HG03342 (cell line): Measurements from ENCODE around the gene CCDC34.

ENCODE experiments used
- ATAC-seq: cut with Tn5 transposase; IDR thresholded peaks from one replicate; pipeline ENCODE4 v1.9.1; 2021; ENCODE audit warnings: mild to moderate bottlenecking, moderate library complexity; ENCODE audit not compliant: unreplicated experiment

Gene CCDC34

GRCh38 chr11:27392278-27393114 is 29.5 kb upstream of the CCDC34 start:
- ATAC-seq = no peak

- ATAC-seq = no peak
These were observed 28.5 kb upstream of the CCDC34 start for GRCh38 chr11:27391331-27392015.

DNA sequence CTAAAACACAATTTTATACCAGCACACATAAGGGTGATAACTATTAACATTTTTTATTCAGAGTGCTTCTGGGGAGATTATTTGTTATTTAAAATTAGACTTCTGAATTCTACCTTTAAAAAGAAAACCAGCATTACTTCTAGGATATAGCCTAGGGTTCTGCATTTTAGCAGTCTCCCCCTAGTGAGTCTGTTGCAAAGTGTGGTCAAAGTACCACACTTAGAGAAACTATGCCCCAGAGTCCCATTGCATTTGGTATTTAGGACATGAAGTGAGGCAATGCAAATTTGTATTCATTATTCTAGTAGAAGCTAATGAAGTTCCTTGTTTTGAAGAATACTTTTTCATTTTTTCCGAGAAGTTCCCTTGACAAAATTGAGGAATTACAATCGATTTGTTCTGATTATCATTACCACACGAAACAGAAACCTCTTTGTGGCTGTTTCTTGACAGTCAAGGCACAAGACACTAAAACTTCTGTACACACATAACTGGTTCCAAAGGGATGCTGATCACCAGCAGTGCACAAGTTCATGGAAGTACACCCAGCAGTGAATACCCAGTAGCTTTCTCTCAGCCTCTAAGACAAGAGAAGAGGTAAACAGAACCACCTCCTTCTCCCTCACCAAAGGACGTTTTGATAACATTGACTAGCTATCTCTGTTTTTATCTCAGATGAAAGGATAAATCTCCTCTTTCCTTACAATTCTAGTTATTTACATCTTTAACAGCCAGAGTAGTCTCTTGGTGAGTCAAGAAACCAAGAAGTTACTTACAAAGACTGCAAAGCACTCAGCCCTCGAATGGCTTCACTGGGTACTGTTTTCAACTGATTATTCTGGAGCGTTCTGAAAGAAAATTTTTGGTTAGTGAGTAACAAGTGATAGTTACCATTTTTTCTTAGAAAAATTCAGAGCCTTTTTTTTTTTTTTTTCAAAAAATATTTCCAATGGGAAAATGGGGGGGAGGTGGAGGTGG is 27.6 kb upstream of the CCDC34 start:
- no peak for ATAC-seq

DNA sequence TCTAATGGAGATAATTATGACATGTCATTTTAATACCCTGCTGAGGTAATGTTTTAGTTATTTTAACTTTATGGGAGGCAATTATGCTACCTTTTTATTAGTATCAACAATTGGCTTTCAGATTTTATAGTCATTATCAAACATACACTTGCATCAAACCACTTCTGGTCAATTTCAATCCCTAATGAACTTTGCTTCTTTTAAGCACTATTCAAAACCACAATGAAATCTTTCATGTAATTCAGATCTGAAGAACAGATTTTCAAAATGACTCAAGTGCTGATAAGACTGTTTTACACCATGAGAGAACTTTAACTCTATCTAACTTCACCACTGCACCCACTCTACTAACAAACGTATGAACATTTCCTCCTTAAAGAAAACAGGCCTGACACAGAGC is 25.9 kb upstream of the CCDC34 start:
- ATAC-seq = no peak

GRCh38 chr11:27388001-27388400 is 25.0 kb upstream of the CCDC34 start:
- no peak for ATAC-seq

GRCh38 chr11:27387362-27387761 is 24.3 kb upstream of the CCDC34 start:
- no peak for ATAC-seq

DNA sequence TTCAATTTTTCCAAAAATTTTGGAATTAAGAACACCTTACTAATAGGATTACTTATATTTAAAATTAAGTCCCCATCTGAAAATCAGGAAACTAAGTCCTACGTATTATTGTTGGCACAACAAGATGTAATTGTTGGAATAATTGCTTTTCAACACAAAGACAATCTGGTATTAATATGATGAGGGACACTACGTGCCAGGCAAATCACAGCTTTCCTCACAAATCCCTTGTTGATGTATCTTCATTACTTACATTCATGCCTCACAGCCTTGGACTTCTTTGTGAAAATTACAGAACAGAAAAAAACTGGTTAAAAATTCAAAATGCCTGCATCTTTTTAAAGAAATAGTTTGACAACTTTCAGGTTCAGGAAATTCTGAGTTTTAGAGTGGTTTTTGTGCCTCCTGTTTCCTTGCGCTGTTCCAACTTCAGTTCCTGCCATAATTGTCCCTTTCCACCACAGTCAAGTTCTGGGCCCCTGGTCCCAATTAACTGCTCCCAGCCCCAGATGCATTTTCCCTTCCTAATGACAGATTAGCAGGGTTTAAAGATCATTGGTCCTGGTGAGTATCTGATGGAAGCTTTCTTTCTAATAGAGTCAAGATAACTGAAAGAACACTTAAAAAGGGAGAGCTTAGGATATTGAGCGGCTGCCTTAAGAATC is 23.3 kb upstream of the CCDC34 start:
- no peak for ATAC-seq

- no peak for ATAC-seq
These were observed 22.2 kb upstream of the CCDC34 start for GRCh38 chr11:27385245-27385644.

GRCh38 chr11:27384227-27384626 is 21.2 kb upstream of the CCDC34 start:
- ATAC-seq = no peak

- ATAC-seq = no peak
These were observed 20.6 kb upstream of the CCDC34 start for GRCh38 chr11:27383645-27384044.

DNA sequence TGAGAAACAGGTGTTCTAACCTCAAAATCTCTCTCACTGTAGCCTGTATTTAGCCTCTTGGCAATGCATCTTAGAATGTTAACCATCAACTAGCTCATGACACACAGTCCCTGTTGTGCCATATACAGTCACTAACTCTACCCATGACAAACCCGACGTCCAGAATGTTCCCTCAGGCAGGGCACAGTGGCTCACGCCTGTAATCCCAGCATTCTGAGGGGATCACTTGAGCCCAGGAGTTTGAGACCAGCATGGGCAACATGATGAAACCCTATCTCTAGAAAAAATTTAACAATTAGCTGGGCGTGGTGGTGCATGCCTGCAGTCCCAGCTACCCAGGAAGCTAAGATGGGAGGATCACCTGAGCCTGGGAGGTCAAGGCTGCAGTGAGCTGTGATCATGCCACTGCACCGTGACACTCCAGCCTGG is 18.2 kb upstream of the CCDC34 start:
- no peak for ATAC-seq

DNA sequence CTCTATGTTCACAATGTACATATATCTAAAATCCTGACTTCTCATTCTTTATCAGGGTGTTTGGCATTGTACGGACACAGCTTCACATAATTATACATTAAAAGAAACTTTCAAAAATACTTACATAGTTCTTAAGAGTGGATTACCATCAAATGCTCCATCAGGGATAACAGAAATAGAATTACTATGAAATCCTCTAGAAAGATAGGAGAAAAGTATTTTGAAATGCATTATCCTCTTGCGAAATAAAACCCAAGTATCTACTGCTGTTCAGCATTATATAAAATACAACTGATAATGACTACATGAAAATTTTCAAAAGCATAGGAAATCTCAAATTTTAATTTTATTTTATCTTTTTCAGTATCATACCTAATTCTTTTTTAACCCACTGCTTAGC is 17.8 kb upstream of the CCDC34 start:
- no peak for ATAC-seq

GRCh38 chr11:27379449-27379848 is 16.4 kb upstream of the CCDC34 start:
- ATAC-seq = no peak

DNA sequence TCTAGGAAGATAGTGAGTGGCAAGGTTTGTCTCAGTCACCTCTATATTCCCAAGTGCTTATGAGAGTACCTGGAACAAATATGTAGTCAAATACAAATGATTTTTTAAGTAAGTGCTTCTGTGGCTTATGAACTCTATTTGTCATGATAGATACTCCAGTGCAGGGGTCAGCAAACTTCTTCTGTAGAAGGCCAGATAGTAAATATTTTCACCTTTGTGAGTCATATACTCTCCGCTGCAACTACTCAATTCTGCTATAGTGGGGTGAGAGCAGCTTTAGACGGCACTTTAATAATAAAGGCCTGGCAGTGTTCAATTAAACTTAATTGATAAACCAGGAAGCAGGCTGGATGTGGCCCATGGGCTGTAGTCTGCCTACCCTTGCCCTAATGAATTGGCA is 12.4 kb upstream of the CCDC34 start:
- no peak for ATAC-seq

- no peak for ATAC-seq
These were observed 11.0 kb upstream of the CCDC34 start for GRCh38 chr11:27373856-27374602.

GRCh38 chr11:27373392-27373791 is 10.4 kb upstream of the CCDC34 start:
- no peak for ATAC-seq

GRCh38 chr11:27372164-27372563 is 9.1 kb upstream of the CCDC34 start:
- no peak for ATAC-seq

DNA sequence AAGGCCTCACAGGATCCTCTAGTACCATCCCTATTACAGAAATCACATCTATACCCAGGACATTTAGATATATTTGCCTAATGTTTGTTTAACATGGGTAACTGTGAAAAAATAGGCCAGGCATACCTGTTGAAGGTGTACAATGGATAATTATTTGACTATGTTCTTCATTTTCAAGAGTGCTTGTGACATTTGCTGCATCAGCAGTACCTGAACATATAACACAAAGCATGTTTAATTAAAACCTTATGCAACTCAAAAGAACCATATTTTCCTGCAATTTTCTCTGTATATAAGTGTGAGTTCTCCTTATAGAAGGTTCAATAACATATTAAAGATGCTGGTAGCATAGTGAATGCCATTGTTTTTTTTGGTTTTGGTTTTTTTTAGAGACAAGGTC is 8.5 kb upstream of the CCDC34 start:
- ATAC-seq = no peak

GRCh38 chr11:27370374-27370773 is 7.4 kb upstream of the CCDC34 start:
- ATAC-seq = no peak

DNA sequence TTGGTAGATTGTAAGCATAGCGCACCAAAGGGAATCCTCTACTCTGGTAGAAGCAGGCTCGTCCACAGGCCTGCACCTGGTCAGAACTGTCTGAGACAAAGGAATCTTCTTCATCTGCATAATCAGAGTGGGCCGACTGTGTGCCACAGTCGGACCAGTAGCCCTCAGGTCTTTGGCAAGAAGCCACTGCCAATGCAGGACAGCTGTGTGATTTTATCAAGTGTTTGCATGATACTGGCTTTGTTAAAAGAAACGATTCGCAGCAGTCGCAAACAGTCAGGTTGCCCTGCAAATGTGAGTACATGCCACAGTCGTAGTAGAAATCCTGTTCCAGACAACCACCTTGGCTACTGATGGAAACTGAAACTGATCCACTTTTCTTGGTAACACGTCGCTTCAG is 4.9 kb upstream of the CCDC34 start:
- ATAC-seq = no peak
